ENCODE measurements around the gene RASSF5. TPM values are rescaled to one million over a fixed set of nuclear protein-coding genes. Genes with fewer than 3 reads are reported as not detected.

RASSF5 gene
- total RNA-seq, 1 experiment from 2014 or later: 1.3 TPM

DNA sequence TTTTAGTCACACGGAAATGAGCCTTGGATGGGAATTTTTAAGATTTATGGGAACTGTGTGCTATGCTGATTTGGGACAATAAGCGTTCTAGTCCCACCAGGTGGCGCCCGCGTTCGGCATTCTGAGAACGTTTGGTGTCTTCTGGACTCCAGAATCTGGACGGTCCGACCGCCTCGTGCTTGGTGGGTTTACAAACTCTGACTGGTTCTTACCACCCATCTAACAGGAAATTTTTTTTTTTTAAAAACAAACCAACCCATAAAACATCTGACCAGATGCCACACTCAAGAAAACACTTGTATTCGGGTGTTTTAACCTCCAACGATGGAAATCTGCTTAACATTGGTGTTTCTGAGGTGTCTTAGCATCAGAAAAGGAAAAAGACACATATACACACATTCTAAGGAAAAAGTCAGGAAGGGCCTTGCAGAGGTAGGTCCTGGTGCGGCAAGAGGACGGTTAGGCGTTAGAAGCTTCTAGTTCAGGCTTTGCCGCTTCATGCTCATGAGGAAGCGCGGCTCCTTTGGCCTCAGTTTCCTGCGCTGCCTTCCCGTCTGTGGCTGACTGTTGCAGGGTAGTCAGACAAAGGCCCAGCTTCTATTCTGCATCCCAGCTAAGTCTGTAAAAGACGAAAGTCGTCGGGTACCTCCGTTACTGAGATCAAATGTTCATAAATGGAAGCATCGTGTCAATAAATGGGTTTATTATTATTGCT lies 127.2 kb downstream of the RASSF5 start:
- no peaks in the 10 kb centered on the region for H3K27me3 ChIP-seq
- DNase-seq: peak; percentile 90
- no peaks in the 10 kb centered on the region for H3K9me3 ChIP-seq
- H3K36me3 ChIP-seq: peaks cover 3% of the 10 kb centered on the region; the same call in 1 of the 2 replicates
- H3K4me3 ChIP-seq: peak overlapping the region; percentile 87

DNA sequence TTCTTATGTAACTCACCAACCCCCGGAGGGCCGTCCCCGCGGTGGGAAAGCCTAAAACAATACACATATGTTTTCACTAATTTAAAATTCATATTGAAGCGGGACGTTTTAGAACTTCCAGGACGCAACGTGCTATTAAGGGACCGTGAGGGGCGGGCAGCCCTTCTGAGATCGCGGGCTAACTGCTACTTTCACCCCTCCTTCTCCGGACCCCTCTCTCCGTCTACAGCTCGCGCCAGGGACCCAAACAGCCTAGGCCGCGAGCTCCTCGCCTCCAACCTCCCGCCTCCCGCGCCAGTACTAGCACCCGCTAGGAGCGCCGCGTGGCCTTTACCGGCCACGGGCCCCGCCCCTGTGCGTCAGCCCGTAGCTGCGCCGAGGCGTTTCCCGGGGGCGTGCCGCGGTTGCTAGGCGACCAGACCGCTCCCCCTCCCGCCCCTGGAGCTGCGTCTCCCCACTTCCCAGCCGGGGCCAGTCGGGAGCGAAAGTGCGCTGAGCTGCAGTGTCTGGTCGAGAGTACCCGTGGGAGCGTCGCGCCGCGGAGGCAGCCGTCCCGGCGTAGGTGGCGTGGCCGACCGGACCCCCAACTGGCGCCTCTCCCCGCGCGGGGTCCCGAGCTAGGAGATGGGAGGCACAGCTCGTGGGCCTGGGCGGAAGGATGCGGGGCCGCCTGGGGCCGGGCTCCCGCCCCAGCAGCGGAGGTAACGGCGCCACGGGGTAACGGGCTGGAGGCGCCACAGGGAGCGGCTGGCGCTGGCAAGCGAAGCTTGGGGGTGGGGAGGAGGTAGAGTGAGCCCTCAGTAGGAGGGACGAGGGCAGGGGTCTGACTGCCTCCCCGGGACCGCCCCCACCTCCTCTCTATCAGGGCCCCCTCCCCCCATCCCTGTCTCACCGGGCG lies 128.0 kb downstream of the RASSF5 start, which contains the start of gene DYRK3:
DYRK3 (plus strand) TSS at position 457 of the 898 bp plus-strand sequence; CDS start at position 625, 168 bp downstream.
- H3K36me3 ChIP-seq: peaks cover 7% of the 10 kb centered on the region
- H3K4me3 ChIP-seq: peak within 1 kb of the TSS; percentile 87
- H3K27me3 ChIP-seq: no peaks in the 10 kb centered on the region
- peak; percentile 97 for DNase-seq
- H3K9me3 ChIP-seq: no peaks in the 10 kb centered on the region

DNA sequence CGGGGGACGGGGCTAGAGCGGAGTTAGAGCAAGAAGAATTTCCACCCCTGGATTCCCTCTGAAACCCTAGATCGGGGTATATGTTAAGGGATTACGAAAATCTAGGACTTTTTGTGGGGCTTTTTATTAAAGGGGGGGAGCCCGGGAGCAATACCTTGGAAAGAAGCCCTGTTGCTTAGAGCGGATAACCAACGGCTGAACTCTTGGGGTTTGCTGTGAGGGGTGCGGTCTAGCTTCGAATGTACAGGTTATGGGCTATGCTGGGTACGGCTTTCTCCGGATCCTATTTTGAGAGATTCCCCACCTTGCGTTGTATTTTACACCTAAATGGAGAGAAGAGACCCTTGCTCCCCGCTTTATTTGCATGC lies 128.6 kb downstream of the RASSF5 start:
- Histone ChIP-seq H3K36me3 (peaks cover 7% of the 10 kb centered on the region), H3K4me3 (peak overlapping the region; percentile 87), H3K27me3 (no peaks in the 10 kb centered on the region), H3K9me3 (no peaks in the 10 kb centered on the region)
- DNase-seq: no peak

DNA sequence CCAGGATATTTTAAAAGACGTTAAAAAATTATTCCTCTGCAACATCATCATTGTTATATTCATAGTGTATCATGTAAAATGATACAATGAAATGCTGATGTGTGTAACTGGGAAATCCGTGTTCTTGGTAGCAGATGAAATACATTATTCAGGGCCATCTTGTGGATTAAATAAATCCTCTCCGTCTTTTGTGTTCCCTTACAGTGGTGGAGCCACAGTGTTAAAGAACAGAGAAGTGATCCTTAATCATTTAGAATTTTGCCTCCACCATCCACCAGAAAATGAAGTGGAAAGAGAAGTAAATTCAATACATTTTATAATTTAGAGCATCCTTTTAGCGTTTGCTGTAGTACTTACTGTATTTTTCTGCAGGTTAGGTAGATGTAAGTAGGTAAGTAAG lies 129.3 kb downstream of the RASSF5 start:
- Histone ChIP-seq H3K27me3 (no peaks in the 10 kb centered on the region), H3K9me3 (no peaks in the 10 kb centered on the region), H3K4me3 (peak overlapping the region; percentile 87), H3K36me3 (peaks cover 12% of the 10 kb centered on the region)
- DNase-seq: no peak

DNA sequence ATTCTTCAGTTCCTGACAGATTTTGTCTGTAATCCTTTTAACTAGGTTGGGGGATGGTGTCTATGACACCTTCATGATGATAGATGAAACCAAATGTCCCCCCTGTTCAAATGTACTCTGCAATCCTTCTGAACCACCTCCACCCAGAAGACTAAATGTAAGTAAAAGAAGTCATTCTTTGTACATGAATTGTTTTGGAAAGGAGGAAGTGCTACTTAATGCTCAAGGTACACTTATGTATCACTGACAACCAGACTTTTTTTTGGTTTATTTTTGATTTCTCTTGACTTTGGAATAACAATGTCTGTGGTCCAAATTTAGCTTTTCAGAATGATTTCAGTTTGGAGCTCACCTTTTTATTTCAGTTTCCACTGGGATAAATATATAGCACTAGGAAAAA lies 130.3 kb downstream of the RASSF5 start:
- DNase-seq: no peak
- H3K27me3 ChIP-seq: no peaks in the 10 kb centered on the region
- no peak overlapping the region for H3K4me3 ChIP-seq

More for the DNA sequence above, 130.3 kb downstream of the RASSF5 start:
- H3K36me3 ChIP-seq: peaks cover 16% of the 10 kb centered on the region
- no peaks in the 10 kb centered on the region for H3K9me3 ChIP-seq

Other genes with a start within 250 kb of the RASSF5 start
- gene IKBKE, start 37.1 kb upstream of the RASSF5 start, total RNA-seq (2014; rRNA removed; shearing (Covaris generic); ENCODE audit: low replicate concordance): 5.5 and 12.9 TPM in 2 replicates
- 72.1 and 75.8 TPM in 2 replicates for gene EIF2D, start 104.9 kb downstream of the RASSF5 start, total RNA-seq (2014; rRNA removed; shearing (Covaris generic); ENCODE audit: low replicate concordance)
- 19.3 and 20.2 TPM in 2 replicates for gene DYRK3, start 128.0 kb downstream of the RASSF5 start, total RNA-seq (2014; rRNA removed; shearing (Covaris generic); ENCODE audit: low replicate concordance)
- gene MAPKAPK2, start 177.4 kb downstream of the RASSF5 start, total RNA-seq (2014; rRNA removed; shearing (Covaris generic); ENCODE audit: low replicate concordance): 28.1 and 32.3 TPM in 2 replicates

All from MG63 (cell line).